OCI-LY3 (cell line): ENCODE measurements around the gene TAS1R1.
"Not testable (repeated sequence)": the region's sequence is repeated elsewhere in the genome, so short reads cannot be mapped to it uniquely, and the experiment has no call there.

Experiments used
- H2AFZ ChIP-seq: fragments of 200-600, 300-600 bp; shearing (Covaris generic); 2 replicates; pipeline ENCODE4 v1.6.0; 2014; ENCODE audit warnings: antibody characterized with exemption, low read depth, low read length
- H3K27ac ChIP-seq: fragments of 200-600, 300-600 bp; sonication (generic); 2 replicates; pipeline ENCODE4 v1.5.1; 2014; ENCODE audit warnings: mild to moderate bottlenecking, low read length, moderate library complexity, mixed read lengths
- H3K27me3 ChIP-seq: fragments of 200-600, 300-600 bp; sonication (generic); 2 replicates; pipeline ENCODE4 v1.6.1; 2014; ENCODE audit warnings: low read depth, low read length, mixed read lengths
- H3K36me3 ChIP-seq: fragments of 200-600, 300-600 bp; sonication (generic); replicated peaks from 2 replicates; pipeline ENCODE3; 2014; ENCODE audit warnings: low read depth, low read length, mixed read lengths
- H3K4me1 ChIP-seq: fragments of 300-600, 200-600 bp; sonication (generic); 2 replicates; pipeline ENCODE4 v1.6.1; 2014; ENCODE audit warnings: low read length, mixed read lengths
- H3K4me2 ChIP-seq: fragments of 200-600, 300-600 bp; sonication (generic); 2 replicates; pipeline ENCODE4 v1.6.1; 2014; ENCODE audit warnings: low read length, mixed read lengths
- H3K4me3 ChIP-seq: fragments of 300-600, 200-600 bp; sonication (generic); 2 replicates; pipeline ENCODE4 v1.5.1; 2014; ENCODE audit warnings: antibody characterized with exemption, mild to moderate bottlenecking, low read length, moderate library complexity
- H3K79me2 ChIP-seq: fragments of 300-600, 200-600 bp; shearing (Covaris generic); 2 replicates; pipeline ENCODE4 v1.6.1; 2014; ENCODE audit warnings: mild to moderate bottlenecking, low read length, mixed read lengths
- H3K9ac ChIP-seq: fragments of 300-600, 200-600 bp; shearing (Covaris generic); 2 replicates; pipeline ENCODE4 v1.6.0; 2014; ENCODE audit warnings: mild to moderate bottlenecking, low read length, moderate library complexity
- H3K9me3 ChIP-seq: fragments of 200-600, 300-600 bp; shearing (Covaris generic); 2 replicates; pipeline ENCODE4 v1.6.1; 2014; ENCODE audit warnings: low read length, mixed read lengths; ENCODE audit not compliant: insufficient read depth
- H4K20me1 ChIP-seq: fragments of 200-600, 300-600 bp; sonication (generic); 2 replicates; pipeline ENCODE4 v1.6.1; 2016; ENCODE audit warnings: low read length, mixed read lengths; ENCODE audit not compliant: insufficient read depth
- EZH2phosphoT487 ChIP-seq: fragments of 200-600 bp; shearing (Covaris generic); IDR thresholded peaks from 2 replicates; pipeline ENCODE4 v1.6.1; 2018; ENCODE audit warnings: antibody characterized with exemption, mixed run types, low read depth
- TF ChIP-seq, protein P1 (sequence below): fragments of 200-600, 300-600 bp; sonication (generic); IDR thresholded peaks from 2 replicates; pipeline ENCODE4 v1.5.1; 2014; ENCODE audit warnings: antibody characterized with exemption, low read length, low read depth

The TAS1R1 gene

DNA sequence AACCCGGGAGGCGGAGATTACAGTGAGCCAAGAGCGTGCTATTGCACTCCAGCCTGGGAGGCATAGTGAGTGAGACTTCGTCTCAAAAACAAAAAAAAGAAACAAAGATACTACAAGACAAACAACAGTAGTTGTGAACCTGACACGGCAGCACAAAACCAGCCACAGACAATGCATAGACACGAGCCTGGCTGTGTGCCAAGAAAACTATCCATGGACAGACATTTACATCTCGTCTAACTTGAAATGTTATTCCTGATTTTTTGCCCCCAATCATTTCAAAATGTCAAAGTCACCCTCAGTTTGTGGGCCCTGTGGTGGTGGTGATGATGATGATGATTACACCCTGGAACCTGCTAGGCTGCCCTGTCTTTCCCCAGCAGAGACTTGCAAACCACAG, 41.2 kb downstream of the TAS1R1 start:
- no peak for TF ChIP-seq EZH2phosphoT487
- TF ChIP-seq, protein P1, sequence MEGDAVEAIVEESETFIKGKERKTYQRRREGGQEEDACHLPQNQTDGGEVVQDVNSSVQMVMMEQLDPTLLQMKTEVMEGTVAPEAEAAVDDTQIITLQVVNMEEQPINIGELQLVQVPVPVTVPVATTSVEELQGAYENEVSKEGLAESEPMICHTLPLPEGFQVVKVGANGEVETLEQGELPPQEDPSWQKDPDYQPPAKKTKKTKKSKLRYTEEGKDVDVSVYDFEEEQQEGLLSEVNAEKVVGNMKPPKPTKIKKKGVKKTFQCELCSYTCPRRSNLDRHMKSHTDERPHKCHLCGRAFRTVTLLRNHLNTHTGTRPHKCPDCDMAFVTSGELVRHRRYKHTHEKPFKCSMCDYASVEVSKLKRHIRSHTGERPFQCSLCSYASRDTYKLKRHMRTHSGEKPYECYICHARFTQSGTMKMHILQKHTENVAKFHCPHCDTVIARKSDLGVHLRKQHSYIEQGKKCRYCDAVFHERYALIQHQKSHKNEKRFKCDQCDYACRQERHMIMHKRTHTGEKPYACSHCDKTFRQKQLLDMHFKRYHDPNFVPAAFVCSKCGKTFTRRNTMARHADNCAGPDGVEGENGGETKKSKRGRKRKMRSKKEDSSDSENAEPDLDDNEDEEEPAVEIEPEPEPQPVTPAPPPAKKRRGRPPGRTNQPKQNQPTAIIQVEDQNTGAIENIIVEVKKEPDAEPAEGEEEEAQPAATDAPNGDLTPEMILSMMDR: no peak
- peaks cover 52% of the 10 kb centered on the region for H3K79me2 ChIP-seq
- H3K27ac ChIP-seq: no peak overlapping the region
- no peak overlapping the region for H3K4me3 ChIP-seq
- no peak overlapping the region for H3K4me2 ChIP-seq
- H3K9me3 ChIP-seq: no peaks in the 10 kb centered on the region
- no peak overlapping the region for H3K9ac ChIP-seq
- H2AFZ ChIP-seq: no peak overlapping the region
- H4K20me1 ChIP-seq: peaks cover 30% of the 10 kb centered on the region
- peaks cover 12% of the 10 kb centered on the region for H3K4me1 ChIP-seq
- H3K36me3 ChIP-seq: peaks cover 17% of the 10 kb centered on the region
- no peaks in the 10 kb centered on the region for H3K27me3 ChIP-seq

DNA sequence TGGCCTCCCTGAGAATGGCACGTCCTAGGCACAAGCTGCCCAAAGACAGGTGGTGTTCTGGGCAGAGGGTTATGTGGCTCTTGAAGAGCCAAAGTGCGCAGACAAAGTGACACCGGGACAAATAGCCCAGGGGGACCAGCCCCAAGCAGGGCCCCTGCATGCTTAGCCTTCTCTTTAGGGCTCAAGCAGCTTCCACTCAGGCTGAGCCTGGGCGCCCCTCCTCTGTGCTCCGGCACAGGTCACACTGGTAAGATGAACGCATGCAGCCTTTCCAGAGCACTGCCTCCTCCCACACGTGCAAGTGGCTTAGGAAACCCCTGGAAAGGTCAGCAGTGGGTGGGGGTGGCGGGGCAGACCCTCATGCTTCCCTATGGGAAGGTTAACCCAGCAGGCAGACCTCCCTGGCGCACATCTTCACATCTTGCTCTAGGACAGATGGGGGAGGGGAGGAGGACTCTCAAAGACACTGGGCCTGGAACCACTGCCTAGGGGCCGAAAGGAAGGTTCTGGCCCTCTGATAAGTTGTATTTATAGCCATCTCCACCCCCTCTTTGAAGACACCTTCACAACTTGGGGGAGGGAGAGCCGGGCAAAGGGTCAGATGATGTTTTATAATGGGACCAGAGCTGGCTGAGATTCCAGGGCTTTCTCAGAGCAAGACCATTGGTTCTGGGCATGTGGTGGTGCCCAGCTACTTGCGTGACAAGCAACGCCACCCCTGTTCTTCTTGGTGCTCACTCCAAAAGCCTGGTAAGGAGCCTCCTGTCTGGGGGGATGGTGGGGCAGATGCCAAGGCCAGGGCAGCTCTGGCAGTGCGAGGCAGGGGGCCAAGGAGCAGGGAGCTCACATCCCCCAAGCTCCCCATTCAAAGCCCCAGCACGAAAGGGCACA, 42.0 kb downstream of the TAS1R1 start:
- Histone ChIP-seq H3K4me3 (no peak overlapping the region), H3K4me1 (peaks cover 12% of the 10 kb centered on the region), H3K27me3 (no peaks in the 10 kb centered on the region), H3K9ac (no peak overlapping the region), H3K79me2 (peaks cover 59% of the 10 kb centered on the region), H3K4me2 (no peak overlapping the region), H3K27ac (no peak overlapping the region), H4K20me1 (peaks cover 30% of the 10 kb centered on the region), H3K36me3 (peaks cover 17% of the 10 kb centered on the region), H2AFZ (no peak overlapping the region), H3K9me3 (no peaks in the 10 kb centered on the region)
- no peak for TF ChIP-seq EZH2phosphoT487
- TF ChIP-seq, protein P1: no peak

DNA sequence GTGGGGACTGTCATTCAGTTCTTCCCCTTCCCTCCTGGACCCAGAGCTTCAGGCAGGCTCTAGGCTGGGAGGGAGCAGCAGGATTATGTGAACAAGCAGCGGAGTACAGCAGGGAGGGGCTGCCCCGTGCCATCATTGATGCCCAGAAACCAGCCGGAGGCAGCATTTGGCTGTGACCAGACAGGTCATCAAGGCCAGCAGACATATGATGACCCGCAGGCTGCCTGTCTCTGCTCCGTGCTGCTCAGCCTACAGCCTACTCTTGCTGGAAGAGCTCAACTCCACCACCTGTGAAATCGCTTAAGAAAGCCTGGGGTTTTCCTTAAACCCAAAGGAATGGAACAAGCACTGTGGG, 42.6 kb downstream of the TAS1R1 start:
- TF ChIP-seq, protein P1: no peak
- no peak for TF ChIP-seq EZH2phosphoT487
- Histone ChIP-seq H4K20me1 (peaks cover 30% of the 10 kb centered on the region), H3K79me2 (peaks cover 64% of the 10 kb centered on the region), H3K9ac (no peak overlapping the region), H3K4me3 (no peak overlapping the region), H3K4me1 (peaks cover 12% of the 10 kb centered on the region), H3K36me3 (peaks cover 17% of the 10 kb centered on the region), H3K27ac (no peak overlapping the region), H3K27me3 (no peaks in the 10 kb centered on the region), H2AFZ (no peak overlapping the region), H3K4me2 (no peak overlapping the region), H3K9me3 (no peaks in the 10 kb centered on the region)

DNA sequence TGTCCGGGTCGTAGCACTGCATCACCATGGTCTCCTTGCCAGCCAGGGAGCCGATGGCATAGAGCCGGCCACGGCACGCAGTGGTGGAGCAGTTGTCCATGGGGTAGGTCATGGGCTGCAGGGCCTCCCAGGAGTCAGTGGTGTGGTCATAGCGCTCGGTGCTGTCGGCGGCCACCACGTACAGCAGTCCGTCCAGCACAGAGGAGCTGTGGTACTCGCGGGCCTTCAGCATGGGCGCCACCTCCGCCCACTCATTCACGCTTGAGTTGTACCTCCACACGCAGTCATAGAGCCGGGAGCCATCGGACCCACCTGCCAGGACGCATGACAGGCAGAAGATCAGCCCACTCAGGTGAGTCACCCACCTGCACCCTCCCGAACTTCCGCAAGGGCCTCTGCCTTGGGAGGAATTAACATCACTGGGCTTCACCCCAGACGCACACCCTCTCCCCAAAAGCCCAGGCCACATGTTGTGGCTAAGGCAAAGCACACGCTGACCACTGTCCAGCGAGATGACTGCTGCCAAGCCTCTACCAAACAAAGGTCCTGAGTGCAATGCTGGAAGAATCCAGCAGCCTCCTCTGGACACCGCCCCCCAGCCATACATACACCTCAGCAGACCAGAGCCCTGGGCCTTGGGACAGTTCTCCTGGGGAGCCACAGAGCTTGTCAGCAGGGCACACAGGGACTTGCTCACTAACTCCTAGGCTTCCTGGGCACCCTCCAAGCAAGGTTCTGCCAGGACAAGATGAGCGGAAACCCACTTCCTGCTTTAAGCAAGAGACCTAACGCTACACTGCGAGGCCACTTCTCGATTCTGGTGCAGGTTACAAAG, 44.3 kb downstream of the TAS1R1 start:
- no peak overlapping the region for H2AFZ ChIP-seq
- H3K27me3 ChIP-seq: no peaks in the 10 kb centered on the region
- TF ChIP-seq, protein P1: no peak
- H3K9ac ChIP-seq: 0 out of 2 replicates have a peak overlapping the region, but pooled peaks have one; percentile 16
- H3K36me3 ChIP-seq: peaks cover 17% of the 10 kb centered on the region
- H3K9me3 ChIP-seq: no peaks in the 10 kb centered on the region
- peak overlapping the region; percentile 90 for H3K4me3 ChIP-seq
- peak overlapping the region; percentile 99 for H3K4me2 ChIP-seq
- peaks cover 64% of the 10 kb centered on the region for H3K79me2 ChIP-seq
- no peak overlapping the region for H3K27ac ChIP-seq
- peaks cover 30% of the 10 kb centered on the region for H4K20me1 ChIP-seq
- peaks cover 22% of the 10 kb centered on the region for H3K4me1 ChIP-seq

DNA sequence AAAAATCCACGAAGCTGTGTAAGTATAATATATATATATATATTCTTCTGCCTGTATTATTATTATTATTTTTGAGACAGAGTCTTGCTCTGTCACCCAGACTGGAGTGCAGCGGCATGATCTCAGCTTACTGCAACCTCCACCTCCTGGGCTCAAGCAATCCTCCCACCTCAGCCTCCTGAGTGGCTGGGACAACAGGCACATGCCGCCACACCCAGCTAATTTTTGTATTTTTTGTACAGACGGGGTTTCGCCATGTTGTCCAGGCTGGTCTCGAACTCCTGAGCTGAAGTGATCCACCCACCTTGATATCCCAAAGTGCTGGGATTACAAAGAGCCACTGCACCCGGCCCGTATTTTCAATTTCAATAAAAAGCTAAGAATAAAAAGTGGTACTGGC, 44.9 kb downstream of the TAS1R1 start:
- H3K4me1 ChIP-seq: peaks cover 25% of the 10 kb centered on the region
- H3K36me3 ChIP-seq: peaks cover 17% of the 10 kb centered on the region
- H3K9ac ChIP-seq: peak overlapping the region; percentile 73
- H3K4me2 ChIP-seq: peak overlapping the region; percentile 99
- peak overlapping the region; percentile 90 for H3K4me3 ChIP-seq
- not testable (repeated sequence) for H3K27me3 ChIP-seq, H3K9me3 ChIP-seq, H2AFZ ChIP-seq, H3K27ac ChIP-seq
- H4K20me1 ChIP-seq: peaks cover 30% of the 10 kb centered on the region
- H3K79me2 ChIP-seq: peaks cover 64% of the 10 kb centered on the region
